Activated CD4-positive, alpha-beta T cell treated with anti-CD3 and anti-CD28 coated beads, Interleukin-2, amount 50 U/mL, for 16 hours (primary cell): ENCODE measurements around the gene MYO5A.

Experiments used
- DNase-seq: peaks from one replicate; pipeline ENCODE4 v3.0.0-alpha.2; 2020

MYO5A gene

GRCh38 chr15:52414936-52415335, 113.7 kb downstream of the MYO5A start:
- no peak for DNase-seq

- no peak for DNase-seq
Observed at GRCh38 chr15:52408823-52409222, 119.9 kb downstream of the MYO5A start.

- DNase-seq, result no peak
Observed at GRCh38 chr15:52407374-52407773, 121.3 kb downstream of the MYO5A start.

GRCh38 chr15:52406601-52407000, 122.1 kb downstream of the MYO5A start:
- DNase-seq, result no peak

GRCh38 chr15:52405856-52406255, 122.8 kb downstream of the MYO5A start:
- DNase-seq, result no peak

GRCh38 chr15:52397118-52397517, 131.6 kb downstream of the MYO5A start:
- no peak for DNase-seq

- DNase-seq, result no peak
Observed at GRCh38 chr15:52394118-52394517, 134.6 kb downstream of the MYO5A start.

- no peak for DNase-seq
Observed at GRCh38 chr15:52392008-52392687, 136.5 kb downstream of the MYO5A start.

- no peak for DNase-seq
Observed at GRCh38 chr15:52391069-52391468, 137.6 kb downstream of the MYO5A start.

GRCh38 chr15:52385670-52386069, 143.0 kb downstream of the MYO5A start:
- DNase-seq, result no peak

- DNase-seq, result peak; percentile 13
Observed at GRCh38 chr15:52383100-52383588, 145.5 kb downstream of the MYO5A start.

- peak; percentile 26 for DNase-seq
Observed at GRCh38 chr15:52382647-52383046, 146.0 kb downstream of the MYO5A start.

- DNase-seq, result peak; percentile 81
Observed at GRCh38 chr15:52379395-52380106, 149.1 kb downstream of the MYO5A start.

GRCh38 chr15:52378746-52379394, 149.8 kb downstream of the MYO5A start:
- DNase-seq, result peak; percentile 78

GRCh38 chr15:52370010-52370409, 158.7 kb downstream of the MYO5A start:
- DNase-seq, result no peak

GRCh38 chr15:52369455-52369854, 159.2 kb downstream of the MYO5A start:
- DNase-seq, result no peak

GRCh38 chr15:52369030-52369429, 159.7 kb downstream of the MYO5A start:
- no peak for DNase-seq

GRCh38 chr15:52368402-52368801, 160.3 kb downstream of the MYO5A start:
- DNase-seq, result no peak

GRCh38 chr15:52362497-52362896, 166.2 kb downstream of the MYO5A start:
- no peak for DNase-seq

- DNase-seq, result no peak
Observed at GRCh38 chr15:52361975-52362494, 166.6 kb downstream of the MYO5A start.

- DNase-seq, result no peak
Observed at GRCh38 chr15:52361494-52361893, 167.2 kb downstream of the MYO5A start.

- no peak for DNase-seq
Observed at GRCh38 chr15:52360229-52361203, 168.2 kb downstream of the MYO5A start.
